ENCODE results near the gene GRIK3. TPM values are rescaled to one million over a fixed set of nuclear protein-coding genes. Genes with fewer than 3 reads are reported as not detected.

The GRIK3 gene
- total and polyA plus RNA-seq, 4 donors = 0.03 to 0.08 (median 0.05) TPM; not detected in 1

- Histone ChIP-seq H3K27ac (ENCODE audit: low read depth in 1 of 2, low read length in 2 of 2) (no peak overlapping the region), H3K4me1 (ENCODE audit: control insufficient read depth in 4 of 4, insufficient read depth in 4 of 4, low read length in 3 of 4) (no peaks in the 10 kb centered on the region), H3K9ac (ENCODE audit: low read depth in 1 of 2, low read length in 2 of 2) (no peak overlapping the region), H3K36me3 (ENCODE audit: control insufficient read depth in 4 of 4, insufficient read depth in 3 of 4, low read depth in 1 of 4, low read length in 3 of 4) (no peaks in the 10 kb centered on the region), H3K9me3 (ENCODE audit: control insufficient read depth in 4 of 4, low read length in 3 of 4) (no peaks in the 10 kb centered on the region), H3K4me3 (ENCODE audit: low read depth in 1 of 3, low read length in 3 of 3) (no peak overlapping the region), H3K27me3 (ENCODE audit: control insufficient read depth in 4 of 4, insufficient read depth in 4 of 4, low read length in 3 of 4) (no peaks in the 10 kb centered on the region)
- no peak for TF ChIP-seq RAD21 (IDR thresholded peaks at IDR 0.05)
- TF ChIP-seq HNF4A (conservative IDR thresholded peaks at IDR 0.05) = no peak
- TF ChIP-seq ATF3 (IDR thresholded peaks at IDR 0.05) = no peak
- TF ChIP-seq NR2F2 (IDR thresholded peaks at IDR 0.05) = no peak
- no peak for TF ChIP-seq YY1 (IDR thresholded peaks at IDR 0.05)
- TF ChIP-seq FOXA2 (IDR thresholded peaks at IDR 0.05) = no peak
- no peak for TF ChIP-seq EGR1 (IDR thresholded peaks at IDR 0.05; ENCODE audit: low read depth in 2 of 2)
- no peak for TF ChIP-seq RXRA (IDR thresholded peaks at IDR 0.05)
- no peak for TF ChIP-seq CTCF (IDR thresholded peaks at IDR 0.05; ENCODE audit: low read depth, low read length, missing input control)
- TF ChIP-seq GABPA (IDR thresholded peaks at IDR 0.05 in 1 of 2, conservative IDR thresholded peaks at IDR 0.05 in 1 of 2) = no peak
- no peak for TF ChIP-seq TAF1 (conservative IDR thresholded peaks at IDR 0.05)
- no peak for TF ChIP-seq MAX (IDR thresholded peaks at IDR 0.05)
- TF ChIP-seq HNF4G (IDR thresholded peaks at IDR 0.05) = no peak
- no peak for TF ChIP-seq REST (IDR thresholded peaks at IDR 0.05)
- TF ChIP-seq ZBTB33 (IDR thresholded peaks at IDR 0.05) = no peak
- TF ChIP-seq SP1 (IDR thresholded peaks at IDR 0.05) = no peak
- no peak for TF ChIP-seq FOXA1 (IDR thresholded peaks at IDR 0.05)
- DNase-seq (ENCODE audit: low spot score) = peak; percentile 25
- 88% methylated on average over 11 of the region's 11 CpGs for WGBS
Measured at GRCh38 chr1:36882536-36883285, 151.6 kb downstream of the GRIK3 start.

All from liver (tissue), 9 donors.